ENCODE results near the gene CAMK1D. TPM values are rescaled to one million over a fixed set of nuclear protein-coding genes. Genes with fewer than 3 reads are reported as not detected.
"Not testable (repeated sequence)": the region's sequence is repeated elsewhere in the genome, so short reads cannot be mapped to it uniquely, and the experiment has no call there.

The CAMK1D gene
- total and polyA plus RNA-seq, 9 donors = 1.9 to 7.4 (median 3.9) TPM

GRCh38 chr10:12720217-12720981, 371.1 kb downstream of the CAMK1D start:
- H3K4me1 ChIP-seq (ENCODE audit: control insufficient read depth, insufficient read depth, low read length) = peaks cover 5% of the 10 kb centered on the region
- H3K36me3 ChIP-seq (ENCODE audit: control insufficient read depth, insufficient read depth, low read length) = no peaks in the 10 kb centered on the region
- no peak overlapping the region for H3K4me3 ChIP-seq (ENCODE audit: low read length)
- no peaks in the 10 kb centered on the region for H3K27me3 ChIP-seq (ENCODE audit: control insufficient read depth, insufficient read depth, low read length)
- no peak overlapping the region for H3K27ac ChIP-seq (ENCODE audit: low read length)
- no peaks in the 10 kb centered on the region for H3K9me3 ChIP-seq (replicated peaks; ENCODE audit: control insufficient read depth, low read depth, low read length)
- peak; percentile 35 for DNase-seq
- WGBS (ENCODE audit: insufficient coverage) = 83% methylated on average over 3 of the region's 9 CpGs

- H3K9me3 ChIP-seq (replicated peaks; ENCODE audit: control insufficient read depth, low read depth, low read length) = no peaks in the 10 kb centered on the region
- no peak overlapping the region for H3K4me3 ChIP-seq (ENCODE audit: low read length)
- H3K36me3 ChIP-seq (ENCODE audit: control insufficient read depth, insufficient read depth, low read length) = no peaks in the 10 kb centered on the region
- no peak for DNase-seq
- peaks cover 5% of the 10 kb centered on the region for H3K4me1 ChIP-seq (ENCODE audit: control insufficient read depth, insufficient read depth, low read length)
- no peak overlapping the region for H3K27ac ChIP-seq (ENCODE audit: low read length)
- H3K27me3 ChIP-seq (ENCODE audit: control insufficient read depth, insufficient read depth, low read length) = no peaks in the 10 kb centered on the region
- WGBS (ENCODE audit: insufficient coverage) = 100% methylated on average over 1 of the region's 3 CpGs
Measured at GRCh38 chr10:12721334-12721733, 372.0 kb downstream of the CAMK1D start.

GRCh38 chr10:12723220-12723619, 373.9 kb downstream of the CAMK1D start:
- Histone ChIP-seq H3K4me3 (ENCODE audit: low read length) (no peak overlapping the region), H3K27ac (ENCODE audit: low read length) (no peak overlapping the region), H3K36me3 (ENCODE audit: control insufficient read depth, insufficient read depth, low read length) (no peaks in the 10 kb centered on the region), H3K27me3 (ENCODE audit: control insufficient read depth, insufficient read depth, low read length) (no peaks in the 10 kb centered on the region), H3K9me3 (replicated peaks; ENCODE audit: control insufficient read depth, low read depth, low read length) (no peaks in the 10 kb centered on the region), H3K4me1 (ENCODE audit: control insufficient read depth, insufficient read depth, low read length) (peaks cover 9% of the 10 kb centered on the region)
- WGBS (ENCODE audit: insufficient coverage) = no CpG with 5 or more reads among the region's 4 CpGs
- DNase-seq = no peak

- 60% methylated on average over 4 of the region's 10 CpGs for WGBS (ENCODE audit: insufficient coverage)
- Histone ChIP-seq H3K9me3 (replicated peaks; ENCODE audit: control insufficient read depth, low read depth, low read length) (no peaks in the 10 kb centered on the region), H3K27me3 (ENCODE audit: control insufficient read depth, insufficient read depth, low read length) (no peaks in the 10 kb centered on the region), H3K27ac (ENCODE audit: low read length) (no peak overlapping the region), H3K4me3 (ENCODE audit: low read length) (no peak overlapping the region), H3K4me1 (ENCODE audit: control insufficient read depth, insufficient read depth, low read length) (peaks cover 14% of the 10 kb centered on the region), H3K36me3 (ENCODE audit: control insufficient read depth, insufficient read depth, low read length) (no peaks in the 10 kb centered on the region)
- DNase-seq = no peak
Measured at GRCh38 chr10:12724807-12725579, 375.6 kb downstream of the CAMK1D start.

- not testable (repeated sequence) for DNase-seq; H3K9me3 ChIP-seq (replicated peaks; ENCODE audit: control insufficient read depth, low read depth, low read length); H3K4me3 ChIP-seq (ENCODE audit: low read length); H3K36me3 ChIP-seq (ENCODE audit: control insufficient read depth, insufficient read depth, low read length); H3K27me3 ChIP-seq (ENCODE audit: control insufficient read depth, insufficient read depth, low read length); H3K27ac ChIP-seq (ENCODE audit: low read length)
- peaks cover 12% of the 10 kb centered on the region for H3K4me1 ChIP-seq (ENCODE audit: control insufficient read depth, insufficient read depth, low read length)
- 100% methylated on average over 1 of the region's 5 CpGs for WGBS (ENCODE audit: insufficient coverage)
Measured at GRCh38 chr10:12725580-12725888, 376.2 kb downstream of the CAMK1D start.

GRCh38 chr10:12726971-12727831, 377.9 kb downstream of the CAMK1D start:
- H3K27me3 ChIP-seq (ENCODE audit: control insufficient read depth, insufficient read depth, low read length) = no peaks in the 10 kb centered on the region
- no peak overlapping the region for H3K27ac ChIP-seq (ENCODE audit: low read length)
- peaks cover 9% of the 10 kb centered on the region for H3K4me1 ChIP-seq (ENCODE audit: control insufficient read depth, insufficient read depth, low read length)
- H3K9me3 ChIP-seq (replicated peaks; ENCODE audit: control insufficient read depth, low read depth, low read length) = no peaks in the 10 kb centered on the region
- WGBS (ENCODE audit: insufficient coverage) = 97% methylated on average over 10 of the region's 19 CpGs
- no peaks in the 10 kb centered on the region for H3K36me3 ChIP-seq (ENCODE audit: control insufficient read depth, insufficient read depth, low read length)
- no peak for DNase-seq
- H3K4me3 ChIP-seq (ENCODE audit: low read length) = no peak overlapping the region

- H3K9me3 ChIP-seq (replicated peaks; ENCODE audit: control insufficient read depth, low read depth, low read length) = no peaks in the 10 kb centered on the region
- H3K27ac ChIP-seq (ENCODE audit: low read length) = no peak overlapping the region
- no peak overlapping the region for H3K4me3 ChIP-seq (ENCODE audit: low read length)
- H3K27me3 ChIP-seq (ENCODE audit: control insufficient read depth, insufficient read depth, low read length) = no peaks in the 10 kb centered on the region
- WGBS (ENCODE audit: insufficient coverage) = 71% methylated on average over 10 of the region's 10 CpGs
- no peaks in the 10 kb centered on the region for H3K36me3 ChIP-seq (ENCODE audit: control insufficient read depth, insufficient read depth, low read length)
- peaks cover 9% of the 10 kb centered on the region for H3K4me1 ChIP-seq (ENCODE audit: control insufficient read depth, insufficient read depth, low read length)
- DNase-seq = no peak
Measured at GRCh38 chr10:12727832-12728215, 378.5 kb downstream of the CAMK1D start.

GRCh38 chr10:12728494-12728893, 379.1 kb downstream of the CAMK1D start:
- no peak overlapping the region for H3K27ac ChIP-seq (ENCODE audit: low read length)
- no peaks in the 10 kb centered on the region for H3K27me3 ChIP-seq (ENCODE audit: control insufficient read depth, insufficient read depth, low read length)
- H3K4me1 ChIP-seq (ENCODE audit: control insufficient read depth, insufficient read depth, low read length) = peaks cover 9% of the 10 kb centered on the region
- WGBS (ENCODE audit: insufficient coverage) = 69% methylated on average over 1 of the region's 12 CpGs
- no peaks in the 10 kb centered on the region for H3K9me3 ChIP-seq (replicated peaks; ENCODE audit: control insufficient read depth, low read depth, low read length)
- no peak overlapping the region for H3K4me3 ChIP-seq (ENCODE audit: low read length)
- H3K36me3 ChIP-seq (ENCODE audit: control insufficient read depth, insufficient read depth, low read length) = no peaks in the 10 kb centered on the region
- peak; percentile 71 for DNase-seq

GRCh38 chr10:12729885-12730284, 380.5 kb downstream of the CAMK1D start:
- Histone ChIP-seq H3K36me3 (ENCODE audit: control insufficient read depth, insufficient read depth, low read length) (no peaks in the 10 kb centered on the region), H3K9me3 (replicated peaks; ENCODE audit: control insufficient read depth, low read depth, low read length) (no peaks in the 10 kb centered on the region), H3K4me1 (ENCODE audit: control insufficient read depth, insufficient read depth, low read length) (peaks cover 9% of the 10 kb centered on the region), H3K27me3 (ENCODE audit: control insufficient read depth, insufficient read depth, low read length) (no peaks in the 10 kb centered on the region), H3K27ac (ENCODE audit: low read length) (no peak overlapping the region), H3K4me3 (ENCODE audit: low read length) (no peak overlapping the region)
- 63% methylated on average over 7 of the region's 7 CpGs for WGBS (ENCODE audit: insufficient coverage)
- no peak for DNase-seq
